ENCODE results near the gene PCDHA3.

- no peak for TF ChIP-seq CTCF (IDR thresholded peaks at IDR 0.05 in 8 of 11, conservative IDR thresholded peaks at IDR 0.05 in 3 of 11)
- TF ChIP-seq POLR2A (IDR thresholded peaks at IDR 0.05), result no peak
Observed at GRCh38 chr5:140795259-140795641, 5.6 kb upstream of the PCDHA3 start.

Data from spleen (tissue), 7 donors.